ENCODE results near the gene ROR1. TPM values are rescaled to one million over a fixed set of nuclear protein-coding genes. Genes with fewer than 3 reads are reported as not detected.

Gene ROR1
- total RNA-seq, 1 experiment from 2014 or later = 56.3 TPM

DNA sequence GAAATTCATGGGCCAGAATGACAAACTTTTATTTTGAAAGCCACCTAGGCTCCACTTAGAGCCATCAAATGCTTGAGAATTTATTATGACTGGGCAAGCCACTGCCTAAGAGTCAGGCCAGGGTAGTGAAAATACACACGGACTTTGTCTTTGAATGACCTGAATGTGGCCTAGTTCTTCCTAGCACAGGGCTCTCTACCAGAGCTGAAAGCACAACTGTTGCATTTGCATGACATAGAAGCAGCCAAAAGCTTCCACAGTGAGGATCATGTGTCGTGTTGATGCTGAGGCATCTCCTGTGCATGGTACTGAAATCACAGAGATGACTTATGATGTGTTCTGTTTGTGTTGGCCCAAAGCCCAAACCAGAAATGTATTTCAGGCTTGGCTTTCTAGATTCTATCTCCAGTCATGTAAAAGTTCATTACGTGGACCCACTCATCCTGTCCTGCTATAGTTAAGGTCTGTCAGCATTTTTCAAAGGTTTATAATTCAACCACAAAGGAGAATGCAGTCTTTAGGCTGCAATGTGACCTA lies 265.6 kb downstream of the ROR1 start:
- peak; percentile 24 for DNase-seq (ENCODE audit: low spot score)
- Mint-ChIP-seq H3K36me3 (peaks cover 7% of the 10 kb centered on the region), H3K27ac (peak overlapping the region; percentile 76), H3K4me1 (peaks cover 50% of the 10 kb centered on the region), H3K9me3 (peaks cover 15% of the 10 kb centered on the region), H3K4me3 (no peak overlapping the region), H3K27me3 (ENCODE audit: low read depth) (no peaks in the 10 kb centered on the region)
- POLR2A ChIA-PET = interaction anchor here (0.7 kb wide), 1 partner anchor 95 kb away, joined by 3 read pairs; no protein-coding TSS in a partner anchor
- TF ChIP-seq FOXJ3 (CRISPR knock-in tag; IDR thresholded peaks at IDR 0.05; ENCODE audit: borderline replicate concordance) (no peak), NR2C2 (CRISPR knock-in tag; IDR thresholded peaks at IDR 0.05) (no peak), ZNF425 (CRISPR knock-in tag; conservative IDR thresholded peaks at IDR 0.05) (no peak), NR1H2 (CRISPR knock-in tag; IDR thresholded peaks at IDR 0.05) (no peak), ZNF219 (CRISPR knock-in tag; IDR thresholded peaks at IDR 0.05; ENCODE audit: borderline replicate concordance) (no peak), ATF1 (CRISPR knock-in tag; IDR thresholded peaks at IDR 0.05) (no peak), ZNF232 (CRISPR knock-in tag; IDR thresholded peaks at IDR 0.05) (no peak), ZNF512 (CRISPR knock-in tag; IDR thresholded peaks at IDR 0.05; ENCODE audit: borderline replicate concordance) (no peak)
- TF ChIP-seq, protein P1, sequence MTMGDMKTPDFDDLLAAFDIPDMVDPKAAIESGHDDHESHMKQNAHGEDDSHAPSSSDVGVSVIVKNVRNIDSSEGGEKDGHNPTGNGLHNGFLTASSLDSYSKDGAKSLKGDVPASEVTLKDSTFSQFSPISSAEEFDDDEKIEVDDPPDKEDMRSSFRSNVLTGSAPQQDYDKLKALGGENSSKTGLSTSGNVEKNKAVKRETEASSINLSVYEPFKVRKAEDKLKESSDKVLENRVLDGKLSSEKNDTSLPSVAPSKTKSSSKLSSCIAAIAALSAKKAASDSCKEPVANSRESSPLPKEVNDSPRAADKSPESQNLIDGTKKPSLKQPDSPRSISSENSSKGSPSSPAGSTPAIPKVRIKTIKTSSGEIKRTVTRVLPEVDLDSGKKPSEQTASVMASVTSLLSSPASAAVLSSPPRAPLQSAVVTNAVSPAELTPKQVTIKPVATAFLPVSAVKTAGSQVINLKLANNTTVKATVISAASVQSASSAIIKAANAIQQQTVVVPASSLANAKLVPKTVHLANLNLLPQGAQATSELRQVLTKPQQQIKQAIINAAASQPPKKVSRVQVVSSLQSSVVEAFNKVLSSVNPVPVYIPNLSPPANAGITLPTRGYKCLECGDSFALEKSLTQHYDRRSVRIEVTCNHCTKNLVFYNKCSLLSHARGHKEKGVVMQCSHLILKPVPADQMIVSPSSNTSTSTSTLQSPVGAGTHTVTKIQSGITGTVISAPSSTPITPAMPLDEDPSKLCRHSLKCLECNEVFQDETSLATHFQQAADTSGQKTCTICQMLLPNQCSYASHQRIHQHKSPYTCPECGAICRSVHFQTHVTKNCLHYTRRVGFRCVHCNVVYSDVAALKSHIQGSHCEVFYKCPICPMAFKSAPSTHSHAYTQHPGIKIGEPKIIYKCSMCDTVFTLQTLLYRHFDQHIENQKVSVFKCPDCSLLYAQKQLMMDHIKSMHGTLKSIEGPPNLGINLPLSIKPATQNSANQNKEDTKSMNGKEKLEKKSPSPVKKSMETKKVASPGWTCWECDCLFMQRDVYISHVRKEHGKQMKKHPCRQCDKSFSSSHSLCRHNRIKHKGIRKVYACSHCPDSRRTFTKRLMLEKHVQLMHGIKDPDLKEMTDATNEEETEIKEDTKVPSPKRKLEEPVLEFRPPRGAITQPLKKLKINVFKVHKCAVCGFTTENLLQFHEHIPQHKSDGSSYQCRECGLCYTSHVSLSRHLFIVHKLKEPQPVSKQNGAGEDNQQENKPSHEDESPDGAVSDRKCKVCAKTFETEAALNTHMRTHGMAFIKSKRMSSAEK (CRISPR knock-in tag; IDR thresholded peaks at IDR 0.05; ENCODE audit: borderline replicate concordance) = no peak
- TF ChIP-seq, protein P2, sequence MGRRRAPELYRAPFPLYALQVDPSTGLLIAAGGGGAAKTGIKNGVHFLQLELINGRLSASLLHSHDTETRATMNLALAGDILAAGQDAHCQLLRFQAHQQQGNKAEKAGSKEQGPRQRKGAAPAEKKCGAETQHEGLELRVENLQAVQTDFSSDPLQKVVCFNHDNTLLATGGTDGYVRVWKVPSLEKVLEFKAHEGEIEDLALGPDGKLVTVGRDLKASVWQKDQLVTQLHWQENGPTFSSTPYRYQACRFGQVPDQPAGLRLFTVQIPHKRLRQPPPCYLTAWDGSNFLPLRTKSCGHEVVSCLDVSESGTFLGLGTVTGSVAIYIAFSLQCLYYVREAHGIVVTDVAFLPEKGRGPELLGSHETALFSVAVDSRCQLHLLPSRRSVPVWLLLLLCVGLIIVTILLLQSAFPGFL (CRISPR knock-in tag; IDR thresholded peaks at IDR 0.05; ENCODE audit: borderline replicate concordance) = no peak
- peak; percentile 91 for ATAC-seq
- CTCF ChIA-PET = interaction anchor here (2.1 kb wide), 1 partner anchor 348 kb away, joined by 5 read pairs; no protein-coding TSS in a partner anchor

GRCh38 chr1:64041371-64042131 lies 267.7 kb downstream of the ROR1 start:
- CTCF ChIA-PET = no interaction called here

More at GRCh38 chr1:64041371-64042131, 267.7 kb downstream of the ROR1 start:
- no peak for DNase-seq (ENCODE audit: low spot score)
- no peak overlapping the region for H3K27ac Mint-ChIP-seq
- POLR2A ChIA-PET = no interaction called here
- TF ChIP-seq, protein P3, sequence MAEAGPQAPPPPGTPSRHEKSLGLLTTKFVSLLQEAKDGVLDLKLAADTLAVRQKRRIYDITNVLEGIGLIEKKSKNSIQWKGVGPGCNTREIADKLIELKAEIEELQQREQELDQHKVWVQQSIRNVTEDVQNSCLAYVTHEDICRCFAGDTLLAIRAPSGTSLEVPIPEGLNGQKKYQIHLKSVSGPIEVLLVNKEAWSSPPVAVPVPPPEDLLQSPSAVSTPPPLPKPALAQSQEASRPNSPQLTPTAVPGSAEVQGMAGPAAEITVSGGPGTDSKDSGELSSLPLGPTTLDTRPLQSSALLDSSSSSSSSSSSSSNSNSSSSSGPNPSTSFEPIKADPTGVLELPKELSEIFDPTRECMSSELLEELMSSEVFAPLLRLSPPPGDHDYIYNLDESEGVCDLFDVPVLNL (CRISPR knock-in tag; IDR thresholded peaks at IDR 0.05; ENCODE audit: borderline replicate concordance, low read depth) = no peak
- TF ChIP-seq CBFB (CRISPR knock-in tag; IDR thresholded peaks at IDR 0.05; ENCODE audit: low read depth) = no peak
- no peak for TF ChIP-seq NFE2L1 (CRISPR knock-in tag; IDR thresholded peaks at IDR 0.05)
- TF ChIP-seq ETV6 (CRISPR knock-in tag; IDR thresholded peaks at IDR 0.05) = no peak
- no peak for TF ChIP-seq JUN (CRISPR knock-in tag; IDR thresholded peaks at IDR 0.05)
- no peak for TF ChIP-seq CTCF (IDR thresholded peaks at IDR 0.05)
- no peak for TF ChIP-seq FOXK1 (CRISPR knock-in tag; IDR thresholded peaks at IDR 0.05)
- no peak for TF ChIP-seq ESRRA (CRISPR knock-in tag; IDR thresholded peaks at IDR 0.05; ENCODE audit: borderline replicate concordance)
- no peak for TF ChIP-seq KAT7 (CRISPR knock-in tag; IDR thresholded peaks at IDR 0.05; ENCODE audit: borderline replicate concordance)
- H3K4me3 Mint-ChIP-seq = no peak overlapping the region
- peaks cover 3% of the 10 kb centered on the region for H3K9me3 Mint-ChIP-seq
- ATAC-seq = no peak
- no peaks in the 10 kb centered on the region for H3K27me3 Mint-ChIP-seq (ENCODE audit: low read depth)
- peaks cover 3% of the 10 kb centered on the region for H3K36me3 Mint-ChIP-seq
- peaks cover 62% of the 10 kb centered on the region for H3K4me1 Mint-ChIP-seq
